ENCODE results near the gene FEM1A.

The FEM1A gene

DNA sequence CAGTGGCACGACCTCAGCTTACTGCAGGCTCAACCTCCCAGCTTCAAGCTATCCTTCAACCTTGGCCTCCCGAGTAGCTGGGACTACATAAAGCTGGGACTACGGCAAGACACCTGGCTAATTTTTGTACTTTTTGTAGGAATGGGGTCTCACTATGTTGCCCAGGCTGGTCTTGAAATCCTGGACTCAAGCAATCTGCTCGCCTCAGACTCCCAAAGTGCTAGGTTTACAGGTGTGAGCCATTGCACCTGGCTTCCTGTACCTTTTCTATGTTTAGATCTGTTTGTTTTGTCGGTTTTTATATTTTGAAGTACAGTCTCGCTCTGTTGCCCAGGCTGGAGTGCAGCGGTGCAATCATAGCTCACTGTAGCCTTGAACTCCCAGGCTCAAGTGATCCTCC lies 57.5 kb downstream of the FEM1A start:
- no peak for DNase-seq (ENCODE audit: low read depth in 2 of 2)

Data from fibroblast of skin of left quadriceps (primary cell).